ENCODE data around the gene HHATL.

Gene HHATL

GRCh38 chr3:42711491-42712343 lies 9.1 kb upstream of the HHATL start:
- no peak for DNase-seq

- DNase-seq, result no peak
These were observed 7.9 kb upstream of the HHATL start for GRCh38 chr3:42710323-42711021.

DNA sequence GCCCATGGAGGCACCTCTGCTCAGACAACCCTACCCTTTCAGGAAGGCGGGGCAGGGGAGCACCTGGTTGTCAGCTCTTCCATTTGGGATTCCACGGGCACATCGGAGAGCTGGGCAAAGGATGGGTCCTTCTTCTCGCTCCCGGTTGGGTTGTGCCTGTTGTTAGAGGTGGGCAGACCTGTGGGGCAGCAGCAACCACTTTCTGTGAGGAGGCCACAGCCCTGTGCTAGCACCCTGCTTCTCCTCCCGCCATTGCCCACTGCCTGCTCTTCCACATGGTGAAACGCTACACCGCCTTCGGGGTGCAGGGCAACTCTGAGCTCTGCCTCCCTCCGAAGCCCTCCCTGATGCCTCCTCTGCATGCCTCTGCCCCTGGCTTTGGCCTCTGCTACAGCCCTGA lies 7.0 kb upstream of the HHATL start:
- no peak for DNase-seq

DNA sequence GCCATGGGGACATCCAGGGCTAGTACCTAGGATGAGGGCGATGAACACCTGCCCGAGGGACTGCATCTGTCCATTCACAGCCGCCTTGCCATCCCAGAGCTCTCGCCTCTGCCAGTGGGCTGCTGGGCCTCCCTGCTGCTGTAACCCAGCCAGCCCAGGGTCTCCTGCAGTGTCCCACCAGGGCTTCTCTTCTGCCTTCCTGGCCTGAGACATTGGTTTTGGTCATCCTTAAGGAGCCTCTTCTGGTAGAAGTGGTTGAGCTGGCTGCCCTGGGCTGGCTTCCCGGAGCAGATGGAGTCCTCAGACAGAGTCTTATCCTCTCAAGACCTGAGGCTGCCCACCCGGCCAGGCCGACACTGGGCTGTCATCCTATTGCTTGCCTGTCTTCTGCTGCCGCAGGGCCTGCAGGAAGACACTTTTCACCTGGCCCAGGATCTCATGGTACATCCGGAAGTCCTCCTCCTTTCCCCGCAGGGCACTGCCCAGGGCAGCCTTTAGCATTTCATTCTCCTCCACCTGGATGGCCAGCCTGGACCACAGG lies 6.1 kb upstream of the HHATL start:
- DNase-seq, result no peak

- no peak for DNase-seq
These were observed 5.2 kb upstream of the HHATL start for GRCh38 chr3:42707620-42708355.

- no peak for DNase-seq
These were observed 4.4 kb upstream of the HHATL start for GRCh38 chr3:42706721-42707619.

DNA sequence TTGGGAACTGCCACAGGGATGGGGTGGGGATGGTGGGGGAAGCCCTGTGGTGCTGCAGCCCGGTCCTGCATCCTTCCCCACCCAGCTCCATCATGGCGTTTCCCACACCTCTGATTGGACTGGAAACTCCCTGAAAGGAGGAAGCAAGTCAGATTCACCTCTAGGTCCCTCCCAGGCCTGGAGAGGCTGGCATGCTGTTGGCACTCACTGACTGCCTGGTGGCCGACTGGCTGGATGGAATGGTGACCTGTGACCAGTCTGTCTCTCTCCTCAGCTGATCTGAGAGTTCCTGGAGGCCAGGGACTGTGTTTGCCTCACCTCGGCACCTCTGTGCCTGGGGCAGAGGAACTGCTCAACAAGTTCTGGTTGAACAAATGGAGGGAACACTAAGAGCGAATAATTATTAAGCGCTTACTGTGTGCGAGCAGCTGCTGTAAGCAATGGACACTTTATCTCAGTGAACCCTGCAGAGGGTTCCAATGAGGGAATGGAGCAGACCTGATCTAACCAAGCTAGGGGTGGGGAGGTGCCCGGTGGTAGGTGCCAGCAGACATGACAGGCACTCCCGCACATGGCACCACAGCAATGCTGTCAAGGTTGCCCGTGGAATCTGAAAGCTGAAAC lies 3.5 kb upstream of the HHATL start:
- no peak for DNase-seq

DNA sequence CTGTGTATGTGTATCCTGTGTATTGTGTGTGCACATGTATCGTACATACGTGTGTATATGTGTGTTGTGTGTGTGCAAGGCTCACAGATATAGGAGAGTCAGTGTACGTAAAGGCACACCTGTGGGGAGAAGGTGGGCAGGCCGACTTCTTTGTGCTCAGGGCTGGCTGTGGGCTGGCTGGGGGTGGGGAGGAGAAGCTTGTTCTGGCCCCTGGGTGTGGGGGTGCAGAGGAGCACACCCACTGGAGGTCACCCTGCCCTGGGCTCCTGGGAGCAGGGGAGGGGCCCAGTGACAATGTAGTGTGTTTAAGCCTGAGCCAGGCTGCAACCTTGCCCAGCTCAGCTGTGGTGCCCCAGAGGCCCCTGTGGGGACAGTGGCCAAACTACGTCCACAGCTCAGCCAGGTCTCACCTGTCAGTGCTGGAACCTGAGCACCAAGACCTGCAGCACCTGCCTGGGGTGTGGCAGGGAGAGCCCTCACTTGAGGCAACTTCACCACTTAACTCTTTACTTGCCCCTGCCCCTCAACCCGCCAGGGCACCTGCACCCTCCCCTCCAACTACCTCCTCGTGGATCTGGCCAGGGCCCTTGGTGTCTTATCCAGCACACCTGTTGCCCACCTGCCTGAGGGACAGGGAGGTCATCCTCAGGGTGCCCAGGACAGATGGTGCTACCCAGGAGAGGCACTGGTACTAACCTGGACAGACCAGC lies 2.6 kb upstream of the HHATL start:
- no peak for DNase-seq

- DNase-seq, result no peak
These were observed 1.7 kb upstream of the HHATL start for GRCh38 chr3:42704136-42704841.

GRCh38 chr3:42703695-42704025 lies 1.1 kb upstream of the HHATL start:
- no peak for DNase-seq

GRCh38 chr3:42702982-42703694 lies 540 bp upstream of the HHATL start:
- DNase-seq, result no peak

GRCh38 chr3:42701371-42702065 lies 1.1 kb downstream of the HHATL start:
- DNase-seq, result peak; percentile 62

- no peak for DNase-seq
These were observed 2.0 kb downstream of the HHATL start for GRCh38 chr3:42700366-42701288.

- DNase-seq, result no peak
These were observed 3.1 kb downstream of the HHATL start for GRCh38 chr3:42699511-42699971.

- no peak for DNase-seq
These were observed 3.7 kb downstream of the HHATL start for GRCh38 chr3:42698911-42699230.

- DNase-seq, result no peak
These were observed 4.2 kb downstream of the HHATL start for GRCh38 chr3:42698216-42698910.

DNA sequence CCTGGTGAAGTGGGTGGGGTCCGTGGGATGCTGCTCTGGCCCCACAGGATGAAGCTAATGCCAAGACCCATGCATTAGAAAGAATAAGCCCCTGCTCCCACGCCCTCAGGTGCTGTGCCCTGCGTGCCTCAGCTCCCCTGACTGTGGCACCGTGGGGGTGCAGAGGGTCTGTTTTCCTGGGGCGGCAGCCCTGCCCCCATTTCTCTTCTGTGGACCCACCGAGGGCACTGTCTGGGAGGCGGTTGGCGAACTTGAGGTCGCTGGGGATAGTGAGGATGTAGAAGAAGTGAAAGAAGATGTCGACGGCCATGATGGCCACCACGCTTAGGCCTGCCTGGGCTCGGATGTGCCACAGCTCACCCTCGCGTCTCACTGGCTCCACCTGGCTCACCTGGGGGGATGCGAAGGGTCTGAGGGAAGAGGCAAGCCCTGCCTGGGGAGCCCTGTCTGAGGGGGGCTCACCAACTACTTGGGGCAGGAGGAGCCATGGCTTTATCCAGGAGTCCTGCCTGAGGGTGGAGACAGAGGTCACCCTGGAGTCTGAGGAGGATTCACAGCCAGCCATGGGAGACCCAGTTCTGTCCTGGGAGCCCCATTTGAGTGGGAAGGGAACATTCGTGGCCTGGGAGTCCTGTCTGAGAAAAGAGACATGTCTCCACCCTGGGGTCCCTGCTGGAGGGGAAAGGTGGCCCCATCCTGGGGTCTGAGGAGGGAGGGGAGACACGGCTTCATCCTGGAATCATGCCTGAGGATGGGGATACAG lies 5.1 kb downstream of the HHATL start:
- no peak for DNase-seq

All from suppressor macrophage treated with lipopolysaccharide for 4 hours (primary cell).